ENCODE results near the gene GDAP1L1.

GRCh38 chr20:44207126-44207723 lies 39.9 kb upstream of the GDAP1L1 start:
- TF ChIP-seq CTCF (IDR thresholded peaks at IDR 0.05; ENCODE audit: low read depth, low read length): no peak
- TF ChIP-seq EZH2phosphoT487 (IDR thresholded peaks at IDR 0.05; ENCODE audit: low read depth): no peak
